ENCODE results near the gene MYBPH. TPM values are rescaled to one million over a fixed set of nuclear protein-coding genes. Genes with fewer than 3 reads are reported as not detected.

The MYBPH gene
- total and polyA plus RNA-seq, 2 experiments from 2014 or later, result not detected

DNA sequence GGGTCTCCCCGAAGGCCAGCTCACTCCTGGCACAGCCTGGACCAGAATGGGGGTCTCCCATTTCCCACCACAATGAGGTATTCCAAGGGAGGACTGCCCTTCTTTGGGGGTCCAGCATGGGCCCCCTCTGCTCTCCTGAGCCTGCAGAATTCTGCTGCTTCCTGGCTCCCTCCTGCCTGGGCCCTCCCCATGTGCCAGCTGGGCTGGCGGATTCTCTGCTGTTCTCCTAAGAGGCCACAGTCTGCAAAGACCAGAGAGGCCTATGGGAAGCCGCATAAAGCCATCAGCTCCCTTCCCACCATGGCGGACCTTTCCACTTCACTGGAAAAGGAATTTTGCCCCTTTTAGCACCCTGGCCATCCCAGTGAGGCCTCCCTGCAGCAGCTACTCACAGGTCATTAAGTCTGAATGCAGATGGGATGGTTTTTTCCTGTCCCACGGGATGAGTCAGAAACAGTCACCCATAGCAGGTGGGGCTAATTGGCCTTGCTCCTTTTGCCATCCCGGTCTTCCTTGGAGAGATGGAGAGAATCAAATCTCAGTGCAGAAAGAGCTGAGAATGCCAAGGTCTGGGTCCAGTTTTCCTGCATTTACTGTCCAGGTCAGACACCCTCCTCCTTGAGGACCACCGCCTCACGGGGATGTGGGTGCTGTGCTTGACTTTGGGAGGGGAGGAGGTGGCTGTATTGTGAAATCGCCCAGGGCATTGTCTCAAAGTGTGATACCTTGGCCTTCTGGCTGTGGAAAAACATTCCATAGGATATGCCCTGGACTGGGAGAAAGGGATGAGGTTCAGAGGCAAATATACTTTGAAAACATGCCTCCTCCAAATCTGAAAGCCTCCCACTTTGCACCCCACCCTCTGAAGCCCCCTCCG lies 23.2 kb downstream of the MYBPH start:
- no peaks in the 10 kb centered on the region for H3K9me3 Mint-ChIP-seq
- TF ChIP-seq, protein P1, sequence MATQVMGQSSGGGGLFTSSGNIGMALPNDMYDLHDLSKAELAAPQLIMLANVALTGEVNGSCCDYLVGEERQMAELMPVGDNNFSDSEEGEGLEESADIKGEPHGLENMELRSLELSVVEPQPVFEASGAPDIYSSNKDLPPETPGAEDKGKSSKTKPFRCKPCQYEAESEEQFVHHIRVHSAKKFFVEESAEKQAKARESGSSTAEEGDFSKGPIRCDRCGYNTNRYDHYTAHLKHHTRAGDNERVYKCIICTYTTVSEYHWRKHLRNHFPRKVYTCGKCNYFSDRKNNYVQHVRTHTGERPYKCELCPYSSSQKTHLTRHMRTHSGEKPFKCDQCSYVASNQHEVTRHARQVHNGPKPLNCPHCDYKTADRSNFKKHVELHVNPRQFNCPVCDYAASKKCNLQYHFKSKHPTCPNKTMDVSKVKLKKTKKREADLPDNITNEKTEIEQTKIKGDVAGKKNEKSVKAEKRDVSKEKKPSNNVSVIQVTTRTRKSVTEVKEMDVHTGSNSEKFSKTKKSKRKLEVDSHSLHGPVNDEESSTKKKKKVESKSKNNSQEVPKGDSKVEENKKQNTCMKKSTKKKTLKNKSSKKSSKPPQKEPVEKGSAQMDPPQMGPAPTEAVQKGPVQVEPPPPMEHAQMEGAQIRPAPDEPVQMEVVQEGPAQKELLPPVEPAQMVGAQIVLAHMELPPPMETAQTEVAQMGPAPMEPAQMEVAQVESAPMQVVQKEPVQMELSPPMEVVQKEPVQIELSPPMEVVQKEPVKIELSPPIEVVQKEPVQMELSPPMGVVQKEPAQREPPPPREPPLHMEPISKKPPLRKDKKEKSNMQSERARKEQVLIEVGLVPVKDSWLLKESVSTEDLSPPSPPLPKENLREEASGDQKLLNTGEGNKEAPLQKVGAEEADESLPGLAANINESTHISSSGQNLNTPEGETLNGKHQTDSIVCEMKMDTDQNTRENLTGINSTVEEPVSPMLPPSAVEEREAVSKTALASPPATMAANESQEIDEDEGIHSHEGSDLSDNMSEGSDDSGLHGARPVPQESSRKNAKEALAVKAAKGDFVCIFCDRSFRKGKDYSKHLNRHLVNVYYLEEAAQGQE (IDR thresholded peaks at IDR 0.05; ENCODE audit: unreplicated experiment), result no peak
- TF ChIP-seq, protein P2, sequence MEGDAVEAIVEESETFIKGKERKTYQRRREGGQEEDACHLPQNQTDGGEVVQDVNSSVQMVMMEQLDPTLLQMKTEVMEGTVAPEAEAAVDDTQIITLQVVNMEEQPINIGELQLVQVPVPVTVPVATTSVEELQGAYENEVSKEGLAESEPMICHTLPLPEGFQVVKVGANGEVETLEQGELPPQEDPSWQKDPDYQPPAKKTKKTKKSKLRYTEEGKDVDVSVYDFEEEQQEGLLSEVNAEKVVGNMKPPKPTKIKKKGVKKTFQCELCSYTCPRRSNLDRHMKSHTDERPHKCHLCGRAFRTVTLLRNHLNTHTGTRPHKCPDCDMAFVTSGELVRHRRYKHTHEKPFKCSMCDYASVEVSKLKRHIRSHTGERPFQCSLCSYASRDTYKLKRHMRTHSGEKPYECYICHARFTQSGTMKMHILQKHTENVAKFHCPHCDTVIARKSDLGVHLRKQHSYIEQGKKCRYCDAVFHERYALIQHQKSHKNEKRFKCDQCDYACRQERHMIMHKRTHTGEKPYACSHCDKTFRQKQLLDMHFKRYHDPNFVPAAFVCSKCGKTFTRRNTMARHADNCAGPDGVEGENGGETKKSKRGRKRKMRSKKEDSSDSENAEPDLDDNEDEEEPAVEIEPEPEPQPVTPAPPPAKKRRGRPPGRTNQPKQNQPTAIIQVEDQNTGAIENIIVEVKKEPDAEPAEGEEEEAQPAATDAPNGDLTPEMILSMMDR (conservative IDR thresholded peaks at IDR 0.05; ENCODE audit: low read depth in 2 of 2), result no peak
- TF ChIP-seq, protein P3, sequence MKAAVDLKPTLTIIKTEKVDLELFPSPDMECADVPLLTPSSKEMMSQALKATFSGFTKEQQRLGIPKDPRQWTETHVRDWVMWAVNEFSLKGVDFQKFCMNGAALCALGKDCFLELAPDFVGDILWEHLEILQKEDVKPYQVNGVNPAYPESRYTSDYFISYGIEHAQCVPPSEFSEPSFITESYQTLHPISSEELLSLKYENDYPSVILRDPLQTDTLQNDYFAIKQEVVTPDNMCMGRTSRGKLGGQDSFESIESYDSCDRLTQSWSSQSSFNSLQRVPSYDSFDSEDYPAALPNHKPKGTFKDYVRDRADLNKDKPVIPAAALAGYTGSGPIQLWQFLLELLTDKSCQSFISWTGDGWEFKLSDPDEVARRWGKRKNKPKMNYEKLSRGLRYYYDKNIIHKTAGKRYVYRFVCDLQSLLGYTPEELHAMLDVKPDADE (IDR thresholded peaks at IDR 0.05), result no peak
- TF ChIP-seq EZH2phosphoT487 (IDR thresholded peaks at IDR 0.05; ENCODE audit: unreplicated experiment) (no peak), NANOG (IDR thresholded peaks at IDR 0.05; ENCODE audit: borderline replicate concordance) (no peak), CREB1 (CRISPR knock-in tag; IDR thresholded peaks at IDR 0.05; ENCODE audit: low read depth) (no peak), POLR2AphosphoS5 (IDR thresholded peaks at IDR 0.05; ENCODE audit: low read depth) (no peak), ZNF114 (CRISPR knock-in tag; IDR thresholded peaks at IDR 0.05) (no peak), EZH2 (IDR thresholded peaks at IDR 0.05; ENCODE audit: low read depth, unreplicated experiment) (no peak), STAT1 (IDR thresholded peaks at IDR 0.05; ENCODE audit: unreplicated experiment) (no peak), ZNF331 (CRISPR knock-in tag; IDR thresholded peaks at IDR 0.05; ENCODE audit: low read depth) (no peak), JUNB (IDR thresholded peaks at IDR 0.05; ENCODE audit: unreplicated experiment) (no peak)
- TF ChIP-seq, protein P4, sequence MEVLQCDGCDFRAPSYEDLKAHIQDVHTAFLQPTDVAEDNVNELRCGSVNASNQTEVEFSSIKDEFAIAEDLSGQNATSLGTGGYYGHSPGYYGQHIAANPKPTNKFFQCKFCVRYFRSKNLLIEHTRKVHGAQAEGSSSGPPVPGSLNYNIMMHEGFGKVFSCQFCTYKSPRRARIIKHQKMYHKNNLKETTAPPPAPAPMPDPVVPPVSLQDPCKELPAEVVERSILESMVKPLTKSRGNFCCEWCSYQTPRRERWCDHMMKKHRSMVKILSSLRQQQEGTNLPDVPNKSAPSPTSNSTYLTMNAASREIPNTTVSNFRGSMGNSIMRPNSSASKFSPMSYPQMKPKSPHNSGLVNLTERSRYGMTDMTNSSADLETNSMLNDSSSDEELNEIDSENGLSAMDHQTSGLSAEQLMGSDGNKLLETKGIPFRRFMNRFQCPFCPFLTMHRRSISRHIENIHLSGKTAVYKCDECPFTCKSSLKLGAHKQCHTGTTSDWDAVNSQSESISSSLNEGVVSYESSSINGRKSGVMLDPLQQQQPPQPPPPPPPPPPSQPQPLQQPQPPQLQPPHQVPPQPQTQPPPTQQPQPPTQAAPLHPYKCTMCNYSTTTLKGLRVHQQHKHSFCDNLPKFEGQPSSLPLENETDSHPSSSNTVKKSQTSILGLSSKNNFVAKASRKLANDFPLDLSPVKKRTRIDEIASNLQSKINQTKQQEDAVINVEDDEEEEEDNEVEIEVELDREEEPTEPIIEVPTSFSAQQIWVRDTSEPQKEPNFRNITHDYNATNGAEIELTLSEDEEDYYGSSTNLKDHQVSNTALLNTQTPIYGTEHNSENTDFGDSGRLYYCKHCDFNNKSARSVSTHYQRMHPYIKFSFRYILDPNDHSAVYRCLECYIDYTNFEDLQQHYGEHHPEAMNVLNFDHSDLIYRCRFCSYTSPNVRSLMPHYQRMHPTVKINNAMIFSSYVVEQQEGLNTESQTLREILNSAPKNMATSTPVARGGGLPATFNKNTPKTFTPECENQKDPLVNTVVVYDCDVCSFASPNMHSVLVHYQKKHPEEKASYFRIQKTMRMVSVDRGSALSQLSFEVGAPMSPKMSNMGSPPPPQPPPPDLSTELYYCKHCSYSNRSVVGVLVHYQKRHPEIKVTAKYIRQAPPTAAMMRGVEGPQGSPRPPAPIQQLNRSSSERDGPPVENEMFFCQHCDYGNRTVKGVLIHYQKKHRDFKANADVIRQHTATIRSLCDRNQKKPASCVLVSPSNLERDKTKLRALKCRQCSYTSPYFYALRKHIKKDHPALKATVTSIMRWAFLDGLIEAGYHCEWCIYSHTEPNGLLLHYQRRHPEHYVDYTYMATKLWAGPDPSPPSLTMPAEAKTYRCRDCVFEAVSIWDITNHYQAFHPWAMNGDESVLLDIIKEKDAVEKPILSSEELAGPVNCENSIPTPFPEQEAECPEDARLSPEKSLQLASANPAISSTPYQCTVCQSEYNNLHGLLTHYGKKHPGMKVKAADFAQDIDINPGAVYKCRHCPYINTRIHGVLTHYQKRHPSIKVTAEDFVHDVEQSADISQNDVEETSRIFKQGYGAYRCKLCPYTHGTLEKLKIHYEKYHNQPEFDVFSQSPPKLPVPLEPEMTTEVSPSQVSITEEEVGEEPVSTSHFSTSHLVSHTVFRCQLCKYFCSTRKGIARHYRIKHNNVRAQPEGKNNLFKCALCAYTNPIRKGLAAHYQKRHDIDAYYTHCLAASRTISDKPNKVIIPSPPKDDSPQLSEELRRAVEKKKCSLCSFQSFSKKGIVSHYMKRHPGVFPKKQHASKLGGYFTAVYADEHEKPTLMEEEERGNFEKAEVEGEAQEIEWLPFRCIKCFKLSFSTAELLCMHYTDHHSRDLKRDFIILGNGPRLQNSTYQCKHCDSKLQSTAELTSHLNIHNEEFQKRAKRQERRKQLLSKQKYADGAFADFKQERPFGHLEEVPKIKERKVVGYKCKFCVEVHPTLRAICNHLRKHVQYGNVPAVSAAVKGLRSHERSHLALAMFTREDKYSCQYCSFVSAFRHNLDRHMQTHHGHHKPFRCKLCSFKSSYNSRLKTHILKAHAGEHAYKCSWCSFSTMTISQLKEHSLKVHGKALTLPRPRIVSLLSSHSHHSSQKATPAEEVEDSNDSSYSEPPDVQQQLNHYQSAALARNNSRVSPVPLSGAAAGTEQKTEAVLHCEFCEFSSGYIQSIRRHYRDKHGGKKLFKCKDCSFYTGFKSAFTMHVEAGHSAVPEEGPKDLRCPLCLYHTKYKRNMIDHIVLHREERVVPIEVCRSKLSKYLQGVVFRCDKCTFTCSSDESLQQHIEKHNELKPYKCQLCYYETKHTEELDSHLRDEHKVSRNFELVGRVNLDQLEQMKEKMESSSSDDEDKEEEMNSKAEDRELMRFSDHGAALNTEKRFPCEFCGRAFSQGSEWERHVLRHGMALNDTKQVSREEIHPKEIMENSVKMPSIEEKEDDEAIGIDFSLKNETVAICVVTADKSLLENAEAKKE (CRISPR knock-in tag; IDR thresholded peaks at IDR 0.05), result no peak
- H3K4me3 ChIP-seq, result no peak overlapping the region
- H2AFZ ChIP-seq, result no peak overlapping the region
- no peaks in the 10 kb centered on the region for H3K27me3 ChIP-seq (ENCODE audit: insufficient read depth)
- no peaks in the 10 kb centered on the region for H3K9me2 ChIP-seq (ENCODE audit: insufficient read depth)
- H4K20me1 ChIP-seq (replicated peaks; ENCODE audit: insufficient read depth), result no peaks in the 10 kb centered on the region
- H3K27ac Mint-ChIP-seq, result no peak overlapping the region
- H3K4me2 ChIP-seq, result no peak overlapping the region
- no peaks in the 10 kb centered on the region for H3F3A ChIP-seq (replicated peaks; ENCODE audit: low read depth)
- no peaks in the 10 kb centered on the region for H3K36me3 Mint-ChIP-seq (ENCODE audit: low read depth)
- no peak overlapping the region; the same call in 2 of the 3 replicates for H3K4me3 Mint-ChIP-seq
- no peak overlapping the region for H3K27ac ChIP-seq (ENCODE audit: low read depth)
- no peaks in the 10 kb centered on the region for H3K36me3 ChIP-seq (ENCODE audit: insufficient read depth)
- DNase-seq (ENCODE audit: low spot score) (no peak), ATAC-seq (no peak)
- peaks cover 11% of the 10 kb centered on the region for H3K27me3 Mint-ChIP-seq (ENCODE audit: insufficient read depth, low read depth, poor library complexity)
- peaks cover 60% of the 10 kb centered on the region for H3K4me1 Mint-ChIP-seq
- H3K79me2 ChIP-seq (replicated peaks; ENCODE audit: insufficient read depth), result no peaks in the 10 kb centered on the region
- H3K4me1 ChIP-seq (ENCODE audit: insufficient read depth), result peaks cover 41% of the 10 kb centered on the region
